ENCODE results near the gene ROM1. TPM values are rescaled to one million over a fixed set of nuclear protein-coding genes. Genes with fewer than 3 reads are reported as not detected.

The ROM1 gene
- total and polyA plus RNA-seq, 7 experiments from 2014 or later, result 0.51 to 2.4 (median 1.8) TPM; not detected in 1

DNA sequence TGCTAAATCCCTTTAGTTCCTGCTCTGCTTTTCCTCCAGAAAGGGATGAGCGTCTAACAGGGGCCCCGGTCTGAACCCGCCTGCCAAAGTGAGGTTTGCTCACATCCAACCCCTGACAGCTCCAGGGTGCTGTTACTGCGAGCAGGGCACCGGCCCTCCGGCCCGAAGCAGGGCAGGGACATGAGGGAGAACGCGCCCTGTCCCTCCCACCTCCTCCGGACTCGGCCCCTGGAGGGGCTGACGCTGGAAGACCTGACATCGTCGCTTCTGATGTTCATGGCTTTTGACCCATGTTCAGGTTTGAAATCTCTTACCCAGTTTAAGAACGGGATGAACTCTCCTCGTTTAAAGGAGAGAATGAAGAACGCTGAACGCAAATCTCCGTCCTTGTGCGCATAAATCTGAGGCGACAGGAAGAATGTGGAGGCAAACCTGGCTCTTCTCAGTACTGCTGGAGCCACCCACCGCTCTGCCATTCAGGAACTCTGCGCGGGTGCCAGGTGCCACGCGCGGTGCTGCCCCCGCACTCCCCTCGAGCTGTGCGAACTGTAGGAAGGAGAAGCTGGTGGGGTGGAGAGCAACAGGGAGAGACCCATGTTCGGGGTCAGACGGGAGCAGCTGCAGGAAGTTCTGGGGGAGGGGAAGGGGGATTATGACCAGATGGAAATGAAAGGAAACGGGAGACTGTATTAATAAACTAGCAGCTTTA, 38.5 kb upstream of the ROM1 start:
- peak overlapping the region; percentile 79 for H3K4me3 ChIP-seq (ENCODE audit: low read length)

GRCh38 chr11:62575156-62575555, 37.9 kb upstream of the ROM1 start:
- Mint-ChIP-seq H3K36me3 (peaks cover 16 to 33% (median 27%) of the 10 kb centered on the region in 5 donors), H3K27ac (peak overlapping the region; percentile 81 to 98 (median 95)), H3K4me1 (peaks cover 37 to 54% (median 40%) of the 10 kb centered on the region in 7 donors), H3K4me3 (peak overlapping the region; percentile 94 to 100 (median 97)), H3K9me3 (peaks cover 0 to 2% (median 0%) of the 10 kb centered on the region in 11 donors), H3K27me3 (no peaks in the 10 kb centered on the region)
- Histone ChIP-seq H3K4me1 (ENCODE audit: control insufficient read depth in 2 of 2, insufficient read depth in 2 of 2, low read length in 2 of 2) (peaks cover 8 to 11% of the 10 kb centered on the region in 2 donors), H3K9me3 (ENCODE audit: control insufficient read depth in 2 of 3, low read length in 3 of 3) (no peaks in the 10 kb centered on the region), H3K4me3 (ENCODE audit: low read length) (no peak overlapping the region), H3K27ac (ENCODE audit: low read depth, low read length) (peak overlapping the region; percentile 83), H3K27me3 (ENCODE audit: control insufficient read depth in 2 of 2, insufficient read depth in 2 of 2, low read length in 2 of 2) (no peaks in the 10 kb centered on the region), H3K36me3 (ENCODE audit: control insufficient read depth in 2 of 3, insufficient read depth in 3 of 3, low read length in 3 of 3) (peaks cover 0 to 71% (median 0%) of the 10 kb centered on the region in 3 experiments)
- CTCF ChIA-PET, result interaction anchor here (0.5 to 2.1 kb wide), 4 partner anchors 13 to 177 kb away, joined by 3 to 12 read pairs (median 4); partner anchors contain the start of genes HNRNPUL2 and TUT1
- POLR2A ChIA-PET, result interaction anchor here (0.9 to 8.1 kb wide), 9 partner anchors 10 to 94 kb away, joined by 3 to 92 read pairs (median 7); partner anchors contain the start of genes AHNAK, MTA2 and TUT1
- no peak for DNase-seq
- no peak for ATAC-seq
- intact Hi-C loops (cut with micrococcal nuclease), result no loop called here

More for the DNA sequence above, 38.5 kb upstream of the ROM1 start:
- intact Hi-C loops (cut with micrococcal nuclease), result loop anchor here (1.0 to 5.0 kb wide), 8 partner anchors 17 to 306 kb away; partner anchors contain the start of genes TUT1 (in 2 of the 2), AHNAK (in 1 of the 2), EML3 (in 1 of the 2) and INTS5 (in 1 of the 2)
- Histone ChIP-seq H3K9me3 (ENCODE audit: control insufficient read depth in 2 of 3, low read length in 3 of 3) (no peaks in the 10 kb centered on the region), H3K4me1 (ENCODE audit: control insufficient read depth in 2 of 2, insufficient read depth in 2 of 2, low read length in 2 of 2) (peaks cover 8 to 11% of the 10 kb centered on the region in 2 donors), H3K27ac (ENCODE audit: low read depth, low read length) (peak overlapping the region; percentile 83), H3K36me3 (ENCODE audit: control insufficient read depth in 2 of 3, insufficient read depth in 3 of 3, low read length in 3 of 3) (peaks cover 0 to 73% (median 0%) of the 10 kb centered on the region in 3 experiments), H3K27me3 (ENCODE audit: control insufficient read depth in 2 of 2, insufficient read depth in 2 of 2, low read length in 2 of 2) (no peaks in the 10 kb centered on the region)
- peak overlapping the region; percentile 94 to 100 (median 97) for H3K4me3 Mint-ChIP-seq
- peak overlapping the region; percentile 81 to 98 (median 95) for H3K27ac Mint-ChIP-seq
- POLR2A ChIA-PET, result interaction anchor here (0.6 to 8.1 kb wide), 34 partner anchors 9 to 307 kb away, joined by 3 to 92 read pairs (median 5); partner anchors contain the start of genes AHNAK, B3GAT3, C11orf98 and CSKMT
- H3K36me3 Mint-ChIP-seq, result peaks cover 16 to 34% (median 30%) of the 10 kb centered on the region in 5 donors
- peaks cover 39 to 59% (median 43%) of the 10 kb centered on the region in 7 donors for H3K4me1 Mint-ChIP-seq
- CTCF ChIA-PET, result interaction anchor here (0.5 to 2.1 kb wide), 9 partner anchors 14 to 267 kb away, joined by 3 to 12 read pairs (median 4); partner anchors contain the start of genes HNRNPUL2 and TUT1
- DNase-seq (peak in 3 of 9 donors; percentile 17 to 25 (median 23)), ATAC-seq (peak; percentile 2)
- H3K9me3 Mint-ChIP-seq, result peaks cover 0 to 2% (median 0%) of the 10 kb centered on the region in 11 donors
- H3K27me3 Mint-ChIP-seq, result no peaks in the 10 kb centered on the region

DNA sequence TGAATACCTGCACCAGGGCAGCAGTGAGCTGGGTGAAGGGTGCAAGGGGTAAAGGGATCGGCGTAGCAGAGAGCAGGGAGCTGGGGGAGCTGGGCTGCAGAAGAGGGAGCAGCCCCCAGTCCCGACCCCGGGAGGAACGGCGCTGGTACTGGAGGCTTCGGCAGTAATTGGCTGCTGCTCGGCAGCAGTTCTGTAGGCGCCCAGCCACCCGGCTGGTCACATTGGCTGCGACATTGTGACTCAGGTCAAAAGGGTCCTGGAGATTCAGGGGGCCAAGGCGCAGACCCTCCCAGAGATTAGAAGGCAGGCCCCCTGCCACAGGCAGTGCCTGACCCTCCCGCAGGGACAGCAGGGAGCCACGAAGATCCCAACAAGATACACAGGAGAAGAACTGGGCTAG, 37.2 kb upstream of the ROM1 start:
- Histone ChIP-seq H3K4me1 (ENCODE audit: control insufficient read depth in 2 of 2, insufficient read depth in 2 of 2, low read length in 2 of 2) (peaks cover 8 to 11% of the 10 kb centered on the region in 2 donors), H3K4me3 (ENCODE audit: low read length) (no peak overlapping the region), H3K36me3 (ENCODE audit: control insufficient read depth in 2 of 3, insufficient read depth in 3 of 3, low read length in 3 of 3) (peaks cover 0 to 68% (median 2%) of the 10 kb centered on the region in 3 experiments), H3K9me3 (ENCODE audit: control insufficient read depth in 2 of 3, low read length in 3 of 3) (no peaks in the 10 kb centered on the region), H3K27ac (ENCODE audit: low read depth, low read length) (no peak overlapping the region), H3K27me3 (ENCODE audit: control insufficient read depth in 2 of 2, insufficient read depth in 2 of 2, low read length in 2 of 2) (no peaks in the 10 kb centered on the region)
- peaks cover 34 to 47% (median 39%) of the 10 kb centered on the region in 7 donors for H3K4me1 Mint-ChIP-seq
- H3K36me3 Mint-ChIP-seq, result peaks cover 15 to 30% (median 24%) of the 10 kb centered on the region in 5 donors
- H3K9me3 Mint-ChIP-seq, result peaks cover 0 to 2% (median 0%) of the 10 kb centered on the region in 11 donors
- ATAC-seq (no peak), DNase-seq (no peak)
- ChIA-PET CTCF (no interaction called here), POLR2A (interaction anchor here (7.5 to 8.1 kb wide), 2 partner anchors 17 to 20 kb away, joined by 92 read pairs; partner anchors contain the start of gene TUT1)
- H3K27me3 Mint-ChIP-seq, result no peaks in the 10 kb centered on the region
- intact Hi-C loops (cut with micrococcal nuclease), result no loop called here
- peak overlapping the region in 6 of 9 donors; percentile 59 to 95 (median 81) for H3K27ac Mint-ChIP-seq
- peak overlapping the region in 8 of 10 donors; percentile 66 to 100 (median 94) for H3K4me3 Mint-ChIP-seq

- Mint-ChIP-seq H3K27me3 (no peaks in the 10 kb centered on the region), H3K4me1 (peaks cover 21 to 37% (median 29%) of the 10 kb centered on the region in 7 donors), H3K4me3 (peak overlapping the region in 1 of 10 donors; percentile 26), H3K36me3 (peaks cover 1 to 24% (median 17%) of the 10 kb centered on the region in 5 donors), H3K9me3 (peaks cover 0 to 2% (median 0%) of the 10 kb centered on the region in 11 donors), H3K27ac (peak overlapping the region in 2 of 9 donors; percentile 17 to 68)
- Histone ChIP-seq H3K4me1 (ENCODE audit: control insufficient read depth in 2 of 2, insufficient read depth in 2 of 2, low read length in 2 of 2) (peaks cover 7 to 8% of the 10 kb centered on the region in 2 donors), H3K27ac (ENCODE audit: low read depth, low read length) (no peak overlapping the region), H3K4me3 (ENCODE audit: low read length) (no peak overlapping the region), H3K27me3 (ENCODE audit: control insufficient read depth in 2 of 2, insufficient read depth in 2 of 2, low read length in 2 of 2) (no peaks in the 10 kb centered on the region), H3K36me3 (ENCODE audit: control insufficient read depth in 2 of 3, insufficient read depth in 3 of 3, low read length in 3 of 3) (peaks cover 0 to 65% (median 7%) of the 10 kb centered on the region in 3 experiments), H3K9me3 (ENCODE audit: control insufficient read depth in 2 of 3, low read length in 3 of 3) (no peaks in the 10 kb centered on the region)
- DNase-seq, result no peak
- POLR2A ChIA-PET, result interaction anchor here (0.6 to 8.1 kb wide), 5 partner anchors 15 to 135 kb away, joined by 3 to 92 read pairs (median 3); partner anchors contain the start of genes C11orf98, CSKMT and TUT1
- ATAC-seq, result no peak
- intact Hi-C loops (cut with micrococcal nuclease), result no loop called here
- CTCF ChIA-PET, result interaction anchor here (1.4 kb wide), 1 partner anchor 13 kb away, joined by 3 read pairs; no protein-coding TSS in a partner anchor
Observed at GRCh38 chr11:62577046-62577714, 35.9 kb upstream of the ROM1 start.

DNA sequence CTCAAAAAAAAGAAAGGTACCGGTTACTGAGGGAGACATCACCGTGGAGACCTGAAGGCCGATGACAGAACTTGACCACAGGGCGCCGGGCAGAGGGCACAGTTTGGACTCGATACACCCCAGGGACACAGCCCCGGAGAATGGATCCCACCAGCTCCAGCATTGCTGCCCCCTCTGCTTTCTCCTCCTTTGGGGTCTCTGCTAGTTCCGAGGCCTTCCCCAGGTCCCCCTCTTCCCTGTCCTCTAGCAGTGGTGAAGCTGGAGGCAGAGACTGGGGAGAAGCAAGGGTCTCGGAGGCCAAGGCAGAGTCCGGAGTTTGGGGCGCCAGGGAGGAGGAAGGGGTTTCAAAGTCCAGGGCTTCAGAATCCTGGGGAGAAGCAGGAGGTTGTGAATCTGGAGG, 34.5 kb upstream of the ROM1 start:
- H3K27me3 ChIP-seq (ENCODE audit: control insufficient read depth in 2 of 2, insufficient read depth in 2 of 2, low read length in 2 of 2), result no peaks in the 10 kb centered on the region
- no peaks in the 10 kb centered on the region for H3K9me3 ChIP-seq (ENCODE audit: control insufficient read depth in 2 of 3, low read length in 3 of 3)
- peaks cover 11 to 25% (median 15%) of the 10 kb centered on the region in 7 donors for H3K4me1 Mint-ChIP-seq
- ChIA-PET POLR2A (interaction anchor here (1.3 to 6.7 kb wide), 2 partner anchors 8 to 14 kb away, joined by 7 to 33 read pairs; partner anchors contain the start of gene TUT1), CTCF (no interaction called here)
- H3K4me3 Mint-ChIP-seq, result no peak overlapping the region
- peaks cover 1 to 64% (median 7%) of the 10 kb centered on the region in 3 experiments for H3K36me3 ChIP-seq (ENCODE audit: control insufficient read depth in 2 of 3, insufficient read depth in 3 of 3, low read length in 3 of 3)
- H3K9me3 Mint-ChIP-seq, result peaks cover 0 to 2% (median 0%) of the 10 kb centered on the region in 11 donors
- H3K4me1 ChIP-seq (ENCODE audit: control insufficient read depth in 2 of 2, insufficient read depth in 2 of 2, low read length in 2 of 2), result no peaks in the 10 kb centered on the region
- peaks cover 0 to 17% (median 11%) of the 10 kb centered on the region in 5 donors for H3K36me3 Mint-ChIP-seq
- DNase-seq, result no peak
- no peak overlapping the region for H3K27ac Mint-ChIP-seq
- H3K27ac ChIP-seq (ENCODE audit: low read depth, low read length), result no peak overlapping the region
- no peak for ATAC-seq
- H3K4me3 ChIP-seq (ENCODE audit: low read length), result no peak overlapping the region
- no peaks in the 10 kb centered on the region for H3K27me3 Mint-ChIP-seq
- intact Hi-C loops (cut with micrococcal nuclease), result no loop called here

GRCh38 chr11:62579252-62579651, 33.8 kb upstream of the ROM1 start:
- Histone ChIP-seq H3K36me3 (ENCODE audit: control insufficient read depth in 2 of 3, insufficient read depth in 3 of 3, low read length in 3 of 3) (peaks cover 6 to 70% (median 7%) of the 10 kb centered on the region in 3 experiments), H3K9me3 (ENCODE audit: control insufficient read depth in 2 of 3, low read length in 3 of 3) (no peaks in the 10 kb centered on the region), H3K4me3 (ENCODE audit: low read length) (no peak overlapping the region), H3K27ac (ENCODE audit: low read depth, low read length) (no peak overlapping the region), H3K4me1 (ENCODE audit: control insufficient read depth in 2 of 2, insufficient read depth in 2 of 2, low read length in 2 of 2) (no peaks in the 10 kb centered on the region), H3K27me3 (ENCODE audit: control insufficient read depth in 2 of 2, insufficient read depth in 2 of 2, low read length in 2 of 2) (no peaks in the 10 kb centered on the region)
- ChIA-PET POLR2A (interaction anchor here (1.3 to 6.7 kb wide), 3 partner anchors 8 to 13 kb away, joined by 3 to 33 read pairs (median 7); partner anchors contain the start of gene TUT1), CTCF (no interaction called here)
- Mint-ChIP-seq H3K9me3 (peaks cover 0 to 2% (median 0%) of the 10 kb centered on the region in 11 donors), H3K4me3 (no peak overlapping the region), H3K4me1 (peaks cover 10 to 22% (median 12%) of the 10 kb centered on the region in 7 donors), H3K36me3 (peaks cover 0 to 17% (median 11%) of the 10 kb centered on the region in 5 donors), H3K27me3 (no peaks in the 10 kb centered on the region), H3K27ac (no peak overlapping the region)
- no peak for ATAC-seq
- intact Hi-C loops (cut with micrococcal nuclease), result no loop called here
- DNase-seq, result no peak
